K562 (cell line): ENCODE measurements around the gene FOXJ1. TPM values are rescaled to one million over a fixed set of nuclear protein-coding genes. Genes with fewer than 3 reads are reported as not detected.

Experiments
- ATAC-seq: fragments of 200-7000 bp; cut with Tn5 transposase; 3 replicates; pipeline ENCODE4 v1.9.1; 2020; ENCODE audit warnings: moderate library complexity
- BruUV-seq: library from RNA; stranded (reverse); fragments of 400-500 nt; replicated peaks from 2 replicates; lab custom pipeline; 2021; lab: Mats Ljungman, UMichigan
- CTCF ChIA-PET: fragments of 300-600 bp; formaldehyde crosslinking; extraction: SDS; loops from one replicate; lab custom pipeline; 2021; ENCODE audit warnings: low intra/inter-chr PET ratio; lab: Yijun Ruan, JAX
- POLR2A ChIA-PET: fragments of 300-600, 350-650 bp; sonication (Branson Sonifier 250); formaldehyde crosslinking; extraction: SDS; loops from one replicate; lab custom pipeline; 2021; ENCODE audit warnings: antibody characterized with exemption, inconsistent platforms; lab: Yijun Ruan, JAX
- DNase-seq, 4 experiments: peaks; one replicate each; pipeline versions ENCODE4 v3.0.0 to v3.0.0-alpha.2; 2011 to 2018; ENCODE audit warnings: low spot score in 3 of 4, mixed read lengths in 3 of 4; ENCODE audit errors: extremely low read depth in 1 of 4
- FAIRE-seq: peaks from 2 replicates; lab custom pipeline; 2011; peaks lifted over from hg19 to GRCh38; lab: Jason Lieb, UNC
- H2AFZ ChIP-seq: 2 replicates; pipeline ENCODE4 v1.6.0; 2011; ENCODE audit warnings: low read depth, low read length, control low read depth, inconsistent platforms
- H3K27ac ChIP-seq: fragments of 200-600 bp; 3 replicates; pipeline ENCODE4 v1.8.0; 2011; ENCODE audit warnings: low read depth, mild to moderate bottlenecking, control low read depth, inconsistent platforms, low read length, moderate library complexity, mixed read lengths; ENCODE audit errors: extremely low read depth
- H3K27me3 ChIP-seq, 2 experiments: fragments of 300-600 bp in 1 of 2; 2 replicates in 1 of 2; 3 replicates in 1 of 2; pipeline versions ENCODE4 v1.6.0 to v1.8.0; 2011; ENCODE audit warnings: inconsistent platforms in 2 of 2, low read length in 2 of 2, mild to moderate bottlenecking in 1 of 2, mixed read lengths in 1 of 2, moderate library complexity in 1 of 2; ENCODE audit not compliant: control insufficient read depth in 2 of 2, insufficient read depth in 2 of 2
- H3K36me3 ChIP-seq: fragments of 300-600 bp; 3 replicates; pipeline ENCODE4 v1.8.0; 2011; ENCODE audit warnings: mild to moderate bottlenecking, low read length, inconsistent platforms; ENCODE audit not compliant: control insufficient read depth, insufficient read depth
- H3K4me1 ChIP-seq, 2 experiments: fragments of 200-600 bp in 1 of 2; replicated peaks in 1 of 2; 2 replicates in 1 of 2; 3 replicates in 1 of 2; pipeline versions ENCODE4 v1.5.1 to v1.8.0; 2011; ENCODE audit warnings: inconsistent platforms in 2 of 2, low read length in 2 of 2, mild to moderate bottlenecking in 1 of 2, mixed read lengths in 1 of 2, moderate library complexity in 1 of 2; ENCODE audit not compliant: control insufficient read depth in 2 of 2, insufficient read depth in 2 of 2
- H3K4me2 ChIP-seq: 2 replicates; pipeline ENCODE4 v1.6.1; 2011; ENCODE audit warnings: low read length, control low read depth, inconsistent platforms, mixed read lengths; ENCODE audit not compliant: insufficient read depth
- H3K4me3 ChIP-seq: fragments of 200-600 bp; sonication (generic), shearing (Covaris generic); 2 replicates; pipeline ENCODE4 v1.5.1; 2016; ENCODE audit warnings: control low read depth, inconsistent platforms
- H3K79me2 ChIP-seq: fragments of 200-600 bp; 3 replicates; pipeline ENCODE4 v1.8.0; 2011; ENCODE audit warnings: low read length, inconsistent platforms; ENCODE audit not compliant: control insufficient read depth, insufficient read depth
- H3K9ac ChIP-seq, 2 experiments: 2 replicates each; pipeline versions ENCODE4 v1.6.0 to v1.6.1; 2011; ENCODE audit warnings: low read depth in 2 of 2, low read length in 2 of 2, control low read depth in 1 of 2, inconsistent platforms in 1 of 2, mild to moderate bottlenecking in 1 of 2, mixed read lengths in 1 of 2; ENCODE audit not compliant: insufficient read depth in 1 of 2
- H3K9me1 ChIP-seq: one replicate; pipeline ENCODE4 v1.6.0; 2011; ENCODE audit warnings: inconsistent platforms, mild to moderate bottlenecking, low read length, moderate library complexity; ENCODE audit not compliant: control insufficient read depth, insufficient read depth
- H3K9me3 ChIP-seq: replicated peaks from 2 replicates; pipeline ENCODE4 v1.5.1; 2011; ENCODE audit warnings: low read depth, low read length, inconsistent platforms; ENCODE audit not compliant: control insufficient read depth, insufficient read depth
- H4K20me1 ChIP-seq: replicated peaks from 2 replicates; pipeline ENCODE4 v1.6.1; 2011; ENCODE audit warnings: low read length, inconsistent platforms, mixed read lengths; ENCODE audit not compliant: control insufficient read depth, insufficient read depth
- GATAD2B ChIP-seq: fragments of 450-650 bp; IDR thresholded peaks from 2 replicates; pipeline ENCODE4 v1.6.1; 2017; ENCODE audit warnings: mild to moderate bottlenecking, borderline replicate concordance
- KDM4B ChIP-seq, 2 experiments: fragments of 450-650 bp in 1 of 2; sonication (generic) in 1 of 2; IDR thresholded peaks; 2 replicates each; pipeline ENCODE4 v1.6.1; 2016 to 2017; ENCODE audit warnings: borderline replicate concordance in 2 of 2, antibody characterized with exemption in 1 of 2, low read depth in 1 of 2, mild to moderate bottlenecking in 1 of 2
- RFX1 ChIP-seq: fragments of 450-650 bp; IDR thresholded peaks from 2 replicates; pipeline ENCODE4 v1.6.1; 2016; ENCODE audit warnings: mild to moderate bottlenecking, moderate library complexity
- RNF2 ChIP-seq: sonication (generic); IDR thresholded peaks from 2 replicates; pipeline ENCODE4 v1.6.1; 2016
- SIN3A ChIP-seq, 2 experiments: fragments of 150-350 bp in 1 of 2; IDR thresholded peaks; 2 replicates each; pipeline ENCODE4 v1.6.1; 2011 to 2016; ENCODE audit warnings: borderline replicate concordance in 2 of 2, low read depth in 2 of 2, low read length in 2 of 2, mild to moderate bottlenecking in 2 of 2, moderate library complexity in 2 of 2; ENCODE audit not compliant: control insufficient read depth in 1 of 2
- TEAD4 ChIP-seq, 2 experiments: sonication (generic) in 1 of 2; formaldehyde crosslinking in 1 of 2; IDR thresholded peaks; 2 replicates each; pipeline versions ENCODE4 v1.6.1 to v1.8.0; 2012 to 2022; ENCODE audit warnings: borderline replicate concordance in 1 of 2, inconsistent platforms in 1 of 2, low read length in 1 of 2, mild to moderate bottlenecking in 1 of 2, missing genetic modification reagents in 1 of 2
- ZBED1 ChIP-seq: IDR thresholded peaks from 2 replicates; pipeline ENCODE4 v1.6.1; 2014
- ZC3H4 ChIP-seq: sonication (generic); formaldehyde crosslinking; IDR thresholded peaks from 2 replicates; pipeline ENCODE4 v1.9.0; 2021; ENCODE audit warnings: missing genetic modification reagents, borderline replicate concordance
- ZNF23 ChIP-seq: fragments of 250-450 bp; sonication (Bioruptor Pico); IDR thresholded peaks from 2 replicates; pipeline ENCODE4 v1.4.0; 2020; ENCODE audit warnings: mild to moderate bottlenecking
- ZNF407 ChIP-seq: fragments of 450-650 bp; IDR thresholded peaks from 2 replicates; pipeline ENCODE4 v1.6.1; 2016; ENCODE audit warnings: low read depth
- ZNF561 ChIP-seq: fragments of 450-650 bp; formaldehyde crosslinking; conservative IDR thresholded peaks from 2 replicates; pipeline ENCODE4 v1.4.0; 2020; ENCODE audit warnings: mild to moderate bottlenecking, moderate library complexity
- WGBS: fragments of 100-300 bp; shearing (Covaris generic); methylation state at CpG from one replicate; pipeline ENCODE4 v1.1.6; 2016; ENCODE audit warnings: low coverage, mixed read lengths; ENCODE audit not compliant: insufficient coverage; ENCODE audit errors: missing lambda C conversion rate; 5-methylcytosine and 5-hydroxymethylcytosine counted together
- in situ Hi-C: fragments of 300-500 bp; cut with MboI; formaldehyde crosslinking; loops from 4 replicates; pipeline ENCODE4 v1.15.0; 2018; ENCODE audit warnings: inconsistent platforms, mixed read lengths
- intact Hi-C: fragments of 100-400 bp; cut with micrococcal nuclease; formaldehyde crosslinking; loops from 2 replicates; pipeline ENCODE4 v1.14.2; 2022
- polyA plus RNA-seq, 8 experiments: library from polyadenylated mRNA; depleted of rRNA in 4 of 8; stranded (reverse) in 5 of 8; unstranded in 3 of 8; fragments of >200 nt; fragmentation: Nextera tagmentation in 2 of 8; fragmentation: Illumina TruSeq in 1 of 8; extraction: Ambion mirVana in 2 of 8; extraction: Trizol in 1 of 8; gene quantifications; 2 replicates each; pipeline versions ENCODE4 v1.2.1 to v1.2.3, GENCODE V29; 2011 to 2014; ENCODE audit warnings: inconsistent platforms in 1 of 8, missing spikeins in 1 of 8
- total RNA-seq, 7 experiments: library from RNA; depleted of rRNA in 6 of 7; stranded (reverse); fragments of >200 nt in 6 of 7; fragmentation: Illumina TruSeq in 2 of 7; extraction: Trizol in 2 of 7; gene quantifications; 2 replicates each; pipeline versions ENCODE4 v1.2.1 to v1.2.3, GENCODE V29; 2011 to 2021; ENCODE audit warnings: low replicate concordance in 1 of 7
- TF ChIP-seq, protein P1 (sequence below): fragments of 450-650 bp; formaldehyde crosslinking; conservative IDR thresholded peaks from 2 replicates; pipeline ENCODE4 v1.4.0; 2022; ENCODE audit warnings: mild to moderate bottlenecking, missing genetic modification characterization

Gene FOXJ1
- total and polyA plus RNA-seq, 9 of the 15 experiments (the other 6 are each of a cell fraction or from before 2014, with no cell fraction given), result 0.07 TPM; not detected in 8

GRCh38 chr17:76159157-76159556 lies 18.1 kb upstream of the FOXJ1 start:
- POLR2A ChIA-PET, result interaction anchor here (0.8 to 0.9 kb wide), 2 partner anchors 18 to 112 kb away, joined by 3 to 4 read pairs; partner anchors contain the start of gene FOXJ1
- WGBS, result 89% methylated on average over 9 of the region's 9 CpGs
- BruUV-seq, result no TSS peak
- intact Hi-C loops (no loop called here), in situ Hi-C loops (no loop called here)
- no peaks in the 10 kb centered on the region for H4K20me1 ChIP-seq
- no peak overlapping the region for H3K4me2 ChIP-seq
- H3K4me3 ChIP-seq, result no peak overlapping the region
- H3K36me3 ChIP-seq, result peaks cover 79% of the 10 kb centered on the region
- H3K4me1 ChIP-seq, result peaks cover 5 to 9% of the 10 kb centered on the region in 2 experiments; a peak in 4 of 5 replicates
- H3K79me2 ChIP-seq, result no peaks in the 10 kb centered on the region
- FAIRE-seq, result no peak
- ATAC-seq, result no peak
- no peaks in the 10 kb centered on the region for H3K27me3 ChIP-seq
- H3K27ac ChIP-seq, result no peak overlapping the region
- TF ChIP-seq KDM4B (IDR thresholded peaks at IDR 0.05; ENCODE audit: borderline replicate concordance in 2 of 2, low read depth in 1 of 2) (no peak), ZBED1 (no peak), SIN3A (IDR thresholded peaks at IDR 0.05; ENCODE audit: borderline replicate concordance in 2 of 2, control insufficient read depth in 1 of 2, low read depth in 2 of 2, low read length in 2 of 2) (no peak), ZNF561 (CRISPR knock-in tag) (no peak), TEAD4 (IDR thresholded peaks at IDR 0.05; ENCODE audit: low read length) (no peak), TEAD4 (CRISPR knock-in tag; IDR thresholded peaks at IDR 0.05; ENCODE audit: borderline replicate concordance) (no peak), ZC3H4 (CRISPR knock-in tag) (no peak), RFX1 (no peak), ZNF407 (no peak), RNF2 (no peak), GATAD2B (no peak), ZNF23 (no peak)
- TF ChIP-seq, protein P1, sequence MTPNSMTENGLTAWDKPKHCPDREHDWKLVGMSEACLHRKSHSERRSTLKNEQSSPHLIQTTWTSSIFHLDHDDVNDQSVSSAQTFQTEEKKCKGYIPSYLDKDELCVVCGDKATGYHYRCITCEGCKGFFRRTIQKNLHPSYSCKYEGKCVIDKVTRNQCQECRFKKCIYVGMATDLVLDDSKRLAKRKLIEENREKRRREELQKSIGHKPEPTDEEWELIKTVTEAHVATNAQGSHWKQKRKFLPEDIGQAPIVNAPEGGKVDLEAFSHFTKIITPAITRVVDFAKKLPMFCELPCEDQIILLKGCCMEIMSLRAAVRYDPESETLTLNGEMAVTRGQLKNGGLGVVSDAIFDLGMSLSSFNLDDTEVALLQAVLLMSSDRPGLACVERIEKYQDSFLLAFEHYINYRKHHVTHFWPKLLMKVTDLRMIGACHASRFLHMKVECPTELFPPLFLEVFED (CRISPR knock-in tag), result no peak
- DNase-seq, result no peak
- CTCF ChIA-PET, result no interaction called here
- no peaks in the 10 kb centered on the region for H3K9me3 ChIP-seq
- H2AFZ ChIP-seq, result no peak overlapping the region
- H3K9me1 ChIP-seq, result no peaks in the 10 kb centered on the region
- no peak overlapping the region for H3K9ac ChIP-seq
